Measurements from ENCODE around the gene RNF11. TPM values are rescaled to one million over a fixed set of nuclear protein-coding genes. Genes with fewer than 3 reads are reported as not detected.

The RNF11 gene
- total RNA-seq, 2 donors from 2014 or later: 75.1 to 81.5 TPM

DNA sequence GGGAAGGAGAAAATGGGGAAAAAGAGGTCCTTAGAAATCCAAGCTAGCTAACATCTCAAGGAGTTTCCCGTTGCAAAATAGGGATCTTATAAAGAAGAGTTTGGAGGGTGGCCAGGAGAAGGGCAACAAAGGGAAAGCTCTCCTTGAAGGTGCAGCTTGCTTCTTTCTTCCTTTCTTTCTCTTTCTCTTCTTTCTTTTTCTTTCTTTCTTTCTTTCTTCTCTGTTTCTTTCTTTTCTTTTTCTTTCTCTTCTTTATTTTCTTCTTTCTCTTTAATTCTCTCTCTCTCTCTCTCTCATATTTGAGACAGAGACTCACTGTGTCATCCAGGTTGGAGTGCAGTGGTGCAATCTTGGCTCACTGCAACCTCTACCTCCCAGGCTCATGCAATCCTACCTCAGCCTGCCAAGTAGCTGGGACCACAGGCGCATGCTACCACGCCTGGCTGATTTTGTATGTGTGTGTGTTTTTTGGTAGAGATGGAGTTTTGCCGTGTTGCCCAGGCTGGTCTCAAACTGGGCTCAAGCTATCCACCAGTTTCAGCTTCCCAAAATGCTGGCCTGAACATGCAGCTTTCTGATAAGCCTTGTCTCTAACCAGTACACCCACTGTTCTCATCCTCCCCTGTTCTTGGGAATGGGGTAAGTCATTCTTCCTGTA lies 44.4 kb downstream of the RNF11 start:
- intact Hi-C loops (cut with DNase I): no loop called here
- Histone ChIP-seq H3K27me3 (replicated peaks; ENCODE audit: insufficient read depth) (no peaks in the 10 kb centered on the region), H3K9me3 (no peaks in the 10 kb centered on the region), H3K36me3 (no peaks in the 10 kb centered on the region), H3K4me1 (replicated peaks) (no peaks in the 10 kb centered on the region), H3K27ac (no peak overlapping the region), H3K4me3 (no peak overlapping the region)
- DNase-seq (ENCODE audit: low spot score): no peak
- TF ChIP-seq POLR2A (IDR thresholded peaks at IDR 0.05): no peak
- TF ChIP-seq CTCF (IDR thresholded peaks at IDR 0.05): no peak
- TF ChIP-seq POLR2AphosphoS5 (IDR thresholded peaks at IDR 0.05): no peak
- WGBS: 61% methylated on average over 4 of the region's 4 CpGs

DNA sequence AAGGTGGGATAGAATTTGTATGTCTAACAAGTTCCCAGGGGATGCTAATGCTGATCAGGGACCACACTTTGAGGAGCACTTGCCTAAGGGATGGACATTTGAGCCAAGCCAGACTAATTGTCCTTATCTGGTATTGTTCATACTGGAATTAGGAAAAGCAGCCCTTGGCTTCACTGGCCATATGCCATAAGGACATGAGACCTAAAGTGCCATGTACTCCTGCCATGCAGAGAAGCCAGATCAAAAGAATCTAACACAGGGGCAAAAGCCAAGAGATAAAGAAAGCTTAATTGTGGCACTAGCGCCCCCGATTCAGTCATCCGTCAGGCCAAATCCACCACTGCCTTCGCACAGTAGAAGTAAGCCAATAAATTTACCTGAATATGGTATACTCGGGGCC lies 45.7 kb downstream of the RNF11 start:
- Histone ChIP-seq H3K27ac (no peak overlapping the region), H3K9me3 (no peaks in the 10 kb centered on the region), H3K4me3 (no peak overlapping the region), H3K4me1 (replicated peaks) (no peaks in the 10 kb centered on the region), H3K36me3 (no peaks in the 10 kb centered on the region), H3K27me3 (replicated peaks; ENCODE audit: insufficient read depth) (no peaks in the 10 kb centered on the region)
- TF ChIP-seq POLR2A (IDR thresholded peaks at IDR 0.05) (no peak), POLR2AphosphoS5 (IDR thresholded peaks at IDR 0.05) (no peak)
- intact Hi-C loops (cut with DNase I): no loop called here
- WGBS: 74% methylated on average over 5 of the region's 5 CpGs
- DNase-seq (ENCODE audit: low spot score): no peak

GRCh38 chr1:51282605-51283004 lies 46.5 kb downstream of the RNF11 start:
- H3K4me1 ChIP-seq (replicated peaks): no peaks in the 10 kb centered on the region

GRCh38 chr1:51283979-51284378 lies 47.9 kb downstream of the RNF11 start:
- Histone ChIP-seq H3K9me3 (no peaks in the 10 kb centered on the region), H3K27ac (no peak overlapping the region), H3K27me3 (replicated peaks; ENCODE audit: insufficient read depth) (no peaks in the 10 kb centered on the region), H3K4me1 (replicated peaks) (no peaks in the 10 kb centered on the region), H3K4me3 (no peak overlapping the region), H3K36me3 (no peaks in the 10 kb centered on the region)
- no peak for DNase-seq (ENCODE audit: low spot score)
- WGBS: 97% methylated on average over 5 of the region's 5 CpGs
- TF ChIP-seq POLR2A (IDR thresholded peaks at IDR 0.05) (no peak), CTCF (IDR thresholded peaks at IDR 0.05) (no peak), POLR2AphosphoS5 (IDR thresholded peaks at IDR 0.05) (no peak)
- intact Hi-C loops (cut with DNase I): no loop called here

More at GRCh38 chr1:51282605-51283004, 46.5 kb downstream of the RNF11 start:
- Histone ChIP-seq H3K36me3 (no peaks in the 10 kb centered on the region), H3K4me3 (no peak overlapping the region), H3K27ac (no peak overlapping the region), H3K9me3 (no peaks in the 10 kb centered on the region), H3K27me3 (replicated peaks; ENCODE audit: insufficient read depth) (no peaks in the 10 kb centered on the region)
- intact Hi-C loops (cut with DNase I): no loop called here
- 75% methylated on average over 5 of the region's 5 CpGs for WGBS
- no peak for DNase-seq (ENCODE audit: low spot score)
- no peak for TF ChIP-seq CTCF (IDR thresholded peaks at IDR 0.05)
- TF ChIP-seq POLR2AphosphoS5 (IDR thresholded peaks at IDR 0.05): no peak
- no peak for TF ChIP-seq POLR2A (IDR thresholded peaks at IDR 0.05)

DNA sequence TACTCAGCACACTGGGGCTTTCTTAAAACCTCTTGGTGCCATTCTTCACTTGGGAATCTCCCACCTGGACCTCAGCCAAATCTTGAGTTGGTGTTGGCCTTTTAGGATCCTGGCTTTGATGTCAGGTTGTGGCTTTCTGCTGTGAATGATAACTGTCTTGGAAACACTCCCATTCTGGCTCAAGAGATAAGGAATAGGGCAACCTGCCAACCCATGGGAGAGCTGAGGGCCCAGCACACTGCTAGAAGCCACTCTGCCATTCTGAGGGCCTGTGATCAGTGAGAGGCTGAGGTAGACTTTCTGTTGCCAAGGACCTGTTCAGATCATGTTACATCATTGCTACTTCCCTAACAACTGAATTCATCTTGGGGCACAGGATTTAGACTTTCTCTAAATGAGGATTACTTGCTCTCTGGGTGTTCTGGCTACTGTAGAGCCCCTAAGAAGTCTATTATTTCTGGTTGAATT lies 48.4 kb downstream of the RNF11 start:
- Histone ChIP-seq H3K9me3 (no peaks in the 10 kb centered on the region), H3K4me3 (no peak overlapping the region), H3K36me3 (no peaks in the 10 kb centered on the region), H3K27me3 (replicated peaks; ENCODE audit: insufficient read depth) (no peaks in the 10 kb centered on the region), H3K4me1 (replicated peaks) (no peaks in the 10 kb centered on the region), H3K27ac (no peak overlapping the region)
- intact Hi-C loops (cut with DNase I): no loop called here
- DNase-seq (ENCODE audit: low spot score): no peak
- TF ChIP-seq POLR2A (IDR thresholded peaks at IDR 0.05) (no peak), POLR2AphosphoS5 (IDR thresholded peaks at IDR 0.05) (no peak), CTCF (IDR thresholded peaks at IDR 0.05) (no peak)

All from prostate gland (tissue), 2 donors.